GM19397 (cell line): Measurements from ENCODE around the gene SCIN.
"Not testable (repeated sequence)": the region's sequence is repeated elsewhere in the genome, so short reads cannot be mapped to it uniquely, and the experiment has no call there.

ENCODE experiments used
- ATAC-seq: cut with Tn5 transposase; IDR thresholded peaks from one replicate; pipeline ENCODE4 v1.9.1; 2021; ENCODE audit warnings: mild to moderate bottlenecking, moderate library complexity; ENCODE audit not compliant: unreplicated experiment

The SCIN gene

DNA sequence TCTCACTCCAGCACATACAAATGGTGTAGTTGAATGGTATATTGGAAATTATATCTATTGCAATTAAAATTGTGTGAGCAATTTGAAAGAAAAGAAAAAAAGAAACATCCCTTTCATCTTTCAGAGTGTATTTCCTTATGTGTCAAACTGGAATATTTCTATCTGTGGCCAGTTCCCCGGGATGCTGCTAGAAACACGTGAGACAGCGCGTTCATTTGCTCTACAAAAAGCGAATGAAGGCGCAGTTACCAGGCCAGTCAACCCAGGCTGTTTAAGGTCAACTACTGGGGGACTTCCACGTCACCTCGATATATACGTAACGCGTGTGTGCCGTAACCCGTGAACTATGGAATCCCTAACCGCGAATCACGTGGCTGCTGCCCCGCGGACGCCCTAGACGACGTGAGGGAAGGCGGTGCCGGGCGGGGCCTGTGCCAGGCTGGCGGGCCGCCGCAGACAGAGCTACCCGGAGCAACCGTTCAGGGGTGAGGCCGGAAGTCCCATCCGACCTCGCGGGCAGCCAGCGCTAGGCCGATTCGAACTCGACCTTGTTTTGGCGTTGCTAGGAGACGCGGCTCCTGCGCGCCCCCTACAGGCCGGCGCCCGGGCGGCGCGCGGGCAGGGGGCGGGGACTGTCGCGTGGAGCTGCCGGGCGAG, 115.8 kb downstream of the SCIN start:
- ATAC-seq, result peak; percentile 90

- peak; percentile 76 for ATAC-seq
Measured at GRCh38 chr7:12686891-12687717, 116.6 kb downstream of the SCIN start, which contains the start of gene ARL4A. Gene ARL4A (plus strand): TSS chr7:12687633. CDS start chr7:12688255, 622 bp downstream.

DNA sequence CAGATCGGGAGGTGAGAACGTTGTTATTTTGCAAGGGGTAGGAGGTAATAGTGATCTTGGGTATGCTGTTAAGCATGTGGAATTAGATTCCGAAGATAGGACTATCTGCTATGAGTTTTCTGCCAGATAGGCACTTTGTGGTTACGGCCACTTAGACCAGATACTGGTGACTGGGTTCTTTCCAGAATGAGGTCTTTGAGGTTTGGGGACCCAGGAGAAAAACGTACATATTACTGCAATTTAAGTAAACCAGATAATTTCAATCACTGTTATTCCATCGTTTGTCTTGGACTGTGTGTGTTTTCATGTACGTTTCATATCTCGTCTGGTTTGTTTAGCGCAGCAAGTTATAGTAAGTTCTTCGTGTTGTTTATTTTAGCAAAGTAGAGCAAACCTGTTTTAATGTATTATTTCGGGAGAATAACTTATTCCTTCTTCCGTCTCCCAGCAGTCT, 117.2 kb downstream of the SCIN start:
- no peak for ATAC-seq

DNA sequence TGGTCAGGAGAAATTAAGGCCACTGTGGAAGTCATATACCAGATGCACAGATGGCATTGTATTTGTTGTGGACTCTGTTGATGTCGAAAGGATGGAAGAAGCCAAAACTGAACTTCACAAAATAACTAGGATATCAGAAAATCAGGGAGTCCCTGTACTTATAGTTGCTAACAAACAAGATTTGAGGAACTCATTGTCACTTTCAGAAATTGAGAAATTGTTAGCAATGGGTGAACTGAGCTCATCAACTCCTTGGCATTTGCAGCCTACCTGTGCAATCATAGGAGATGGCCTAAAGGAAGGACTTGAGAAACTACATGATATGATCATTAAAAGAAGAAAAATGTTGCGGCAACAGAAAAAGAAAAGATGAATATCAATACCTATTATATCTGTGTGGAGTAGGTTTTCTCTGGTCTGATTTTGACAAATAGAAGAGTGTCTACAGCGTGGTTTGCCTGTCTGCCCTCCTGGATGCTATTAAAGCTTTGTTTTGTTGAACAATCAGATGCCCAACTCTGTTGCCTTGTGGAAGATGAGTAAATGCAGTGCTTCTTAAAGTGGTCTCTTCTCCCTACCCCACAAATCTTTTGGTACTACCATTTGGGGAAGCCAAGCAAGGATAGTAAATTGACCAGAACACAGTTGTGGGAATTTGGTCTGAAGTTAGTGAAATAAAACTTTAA, 118.1 kb downstream of the SCIN start:
- not testable (repeated sequence) for ATAC-seq

DNA sequence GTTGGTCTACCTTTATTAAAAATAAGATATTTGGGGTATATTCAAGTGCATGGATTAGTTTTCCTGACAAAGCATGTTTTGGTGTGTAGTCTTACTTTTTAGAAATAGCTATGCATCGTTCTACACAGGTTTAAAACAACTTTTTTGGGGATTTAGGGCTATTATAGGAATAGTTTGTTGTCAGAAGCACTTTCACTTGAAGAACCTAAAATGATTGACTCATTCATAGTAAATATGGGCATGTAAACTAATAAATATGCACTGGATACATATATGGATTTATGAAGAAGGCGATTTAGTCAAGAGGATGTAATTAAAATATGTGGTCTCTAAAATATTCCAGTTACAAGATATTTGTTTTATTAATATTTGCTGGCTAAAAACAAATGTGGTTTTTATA, 118.9 kb downstream of the SCIN start:
- ATAC-seq, result no peak

DNA sequence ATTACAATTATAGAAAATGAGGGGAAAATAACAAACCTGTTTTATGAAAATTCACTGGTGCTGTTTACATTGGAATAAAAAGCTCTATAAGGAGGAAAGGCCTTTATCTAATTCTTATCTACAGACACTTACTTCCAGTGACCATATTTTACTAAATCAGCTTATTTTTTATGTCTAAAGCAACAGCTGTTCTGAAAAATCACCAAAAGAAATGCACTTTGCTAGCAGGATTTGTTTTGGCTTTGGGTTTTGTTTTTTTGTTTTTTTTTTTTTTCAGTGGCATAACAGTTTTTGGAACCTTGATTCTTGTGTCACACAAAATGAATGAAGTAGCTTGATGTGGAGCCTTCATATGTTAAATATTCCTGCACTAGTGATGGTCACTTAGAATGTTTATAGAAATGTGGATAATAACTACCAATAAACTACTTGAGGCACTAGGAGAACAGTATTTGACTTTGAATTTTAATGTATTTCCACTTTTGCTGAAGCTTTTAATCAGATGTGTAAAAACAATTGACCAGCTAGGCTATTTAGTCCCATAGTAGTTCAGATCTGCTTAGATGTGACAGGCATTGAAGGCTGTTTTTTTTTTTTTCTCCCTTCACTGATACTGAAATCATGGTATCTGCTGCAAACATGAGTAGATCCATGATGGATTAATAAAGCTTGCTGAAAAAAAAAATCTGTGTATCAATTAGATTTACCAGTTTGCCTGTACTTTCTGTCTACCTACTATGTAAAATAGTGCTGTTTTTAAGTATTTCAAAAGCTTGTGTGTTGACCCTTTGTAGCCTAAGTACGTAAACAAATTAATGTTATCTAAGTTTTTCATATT, 119.7 kb downstream of the SCIN start:
- no peak for ATAC-seq

DNA sequence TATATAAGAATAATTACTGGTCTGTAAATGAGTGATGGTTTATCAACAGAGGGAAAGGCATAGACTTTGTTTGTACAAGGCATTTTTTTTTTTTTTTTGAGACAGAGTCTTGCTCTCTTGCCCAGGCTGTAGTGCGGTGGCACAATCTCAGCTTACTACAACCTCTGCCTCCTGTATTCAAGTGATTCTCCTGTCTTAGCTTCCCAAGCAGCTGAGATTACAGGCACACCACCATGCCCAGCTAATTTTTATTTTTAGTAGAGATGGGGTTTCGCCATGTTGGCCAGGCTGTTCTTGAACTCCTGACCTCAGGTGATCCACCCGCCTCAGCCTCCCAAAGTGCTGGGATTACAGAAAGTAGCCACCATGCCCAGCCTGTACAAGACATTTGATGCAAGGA, 120.9 kb downstream of the SCIN start:
- ATAC-seq, result not testable (repeated sequence)

GRCh38 chr7:12692035-12692434, 121.5 kb downstream of the SCIN start:
- no peak for ATAC-seq

GRCh38 chr7:12692479-12693259, 122.1 kb downstream of the SCIN start:
- ATAC-seq, result no peak

GRCh38 chr7:12694817-12695216, 124.3 kb downstream of the SCIN start:
- ATAC-seq, result no peak

- no peak for ATAC-seq
Measured at GRCh38 chr7:12695965-12696364, 125.4 kb downstream of the SCIN start.

- ATAC-seq, result no peak
Measured at GRCh38 chr7:12699299-12699698, 128.8 kb downstream of the SCIN start.

DNA sequence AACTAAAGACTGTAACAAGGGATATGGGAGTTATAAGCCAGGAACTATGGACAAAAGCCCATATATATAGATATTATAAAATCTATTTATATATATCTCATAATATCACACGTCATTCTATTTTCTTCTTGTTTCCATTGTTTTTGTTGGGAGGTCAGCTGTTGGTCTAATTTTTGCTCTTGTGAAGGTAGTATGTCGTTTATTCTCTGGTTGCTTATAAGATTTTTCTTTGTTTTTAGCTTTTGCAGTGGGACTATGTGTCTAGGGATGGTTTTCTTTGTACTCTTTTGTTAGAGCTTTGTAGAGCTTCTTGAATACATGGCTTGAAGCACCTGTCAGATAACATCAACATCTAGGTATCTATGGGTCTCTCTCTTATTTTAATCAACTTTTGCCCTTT, 130.9 kb downstream of the SCIN start:
- ATAC-seq, result no peak

DNA sequence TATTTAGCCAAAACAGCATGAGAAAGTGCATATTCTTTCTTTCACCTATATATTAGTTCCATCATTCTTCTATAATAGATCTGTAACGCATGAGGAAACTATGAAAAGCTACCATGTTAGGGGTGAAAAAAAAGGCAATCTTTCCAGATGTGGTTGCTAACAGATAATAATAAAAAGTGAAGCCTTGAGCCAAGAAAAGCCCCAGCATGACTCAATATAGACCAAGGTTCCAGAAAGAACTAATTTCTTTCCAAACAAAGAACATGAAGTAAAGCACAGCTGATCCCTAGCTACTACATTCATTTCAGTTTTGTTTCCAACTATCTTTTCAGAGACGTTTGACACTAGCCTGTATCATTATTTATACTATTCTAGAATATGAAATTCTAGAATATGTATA, 133.4 kb downstream of the SCIN start:
- no peak for ATAC-seq

GRCh38 chr7:12705878-12706277, 135.4 kb downstream of the SCIN start:
- no peak for ATAC-seq

GRCh38 chr7:12706900-12707536, 136.5 kb downstream of the SCIN start:
- ATAC-seq, result no peak

- no peak for ATAC-seq
Measured at GRCh38 chr7:12708314-12708713, 137.8 kb downstream of the SCIN start.
